Measurements from ENCODE around the gene MRGPRF.

MRGPRF gene

GRCh38 chr11:68954836-68955606 lies 58.0 kb downstream of the MRGPRF start:
- Histone ChIP-seq H3K36me3 (no peaks in the 10 kb centered on the region), H3K27ac (no peak overlapping the region), H3K4me3 (ENCODE audit: low read depth, low read length) (no peak overlapping the region), H3K9me3 (ENCODE audit: severe bottlenecking) (no peaks in the 10 kb centered on the region), H3K27me3 (ENCODE audit: insufficient read depth, low read depth, severe bottlenecking) (no peaks in the 10 kb centered on the region)
- no peak for TF ChIP-seq CTCF (IDR thresholded peaks at IDR 0.05; ENCODE audit: low read depth, low read length)
- no peak for DNase-seq

Measured in WERI-Rb-1 (cell line).